Nephron progenitor cell (in vitro differentiated cells): ENCODE measurements around the gene CELF4.

Experiments used
- DNase-seq: peaks from one replicate; pipeline ENCODE4 v3.0.0; 2021
- H3K27ac Mint-ChIP-seq: 2 replicates; pipeline ENCODE4 v1.8.0; 2021; ENCODE audit warnings: mild to moderate bottlenecking, moderate library complexity, mixed read lengths
- H3K27me3 Mint-ChIP-seq: 2 replicates; pipeline ENCODE4 v1.8.0; 2021; ENCODE audit warnings: mild to moderate bottlenecking, low read depth, mixed read lengths; ENCODE audit not compliant: poor library complexity
- H3K36me3 Mint-ChIP-seq: 2 replicates; pipeline ENCODE4 v1.8.0; 2021; ENCODE audit warnings: low read depth, mixed read lengths
- H3K4me1 Mint-ChIP-seq: 2 replicates; pipeline ENCODE4 v1.8.0; 2021; ENCODE audit warnings: mixed read lengths
- H3K4me3 Mint-ChIP-seq: 2 replicates; pipeline ENCODE4 v1.8.0; 2021; ENCODE audit warnings: mild to moderate bottlenecking, moderate library complexity, mixed read lengths
- H3K9me3 Mint-ChIP-seq: 2 replicates; pipeline ENCODE4 v1.8.0; 2021; ENCODE audit warnings: mild to moderate bottlenecking, moderate library complexity, mixed read lengths
- TF ChIP-seq, protein P1 (sequence below): fragments of 200-600 bp; sonication (generic); IDR thresholded peaks from 2 replicates; pipeline ENCODE4 v1.5.0; 2021; ENCODE audit warnings: antibody characterized with exemption

Gene CELF4

DNA sequence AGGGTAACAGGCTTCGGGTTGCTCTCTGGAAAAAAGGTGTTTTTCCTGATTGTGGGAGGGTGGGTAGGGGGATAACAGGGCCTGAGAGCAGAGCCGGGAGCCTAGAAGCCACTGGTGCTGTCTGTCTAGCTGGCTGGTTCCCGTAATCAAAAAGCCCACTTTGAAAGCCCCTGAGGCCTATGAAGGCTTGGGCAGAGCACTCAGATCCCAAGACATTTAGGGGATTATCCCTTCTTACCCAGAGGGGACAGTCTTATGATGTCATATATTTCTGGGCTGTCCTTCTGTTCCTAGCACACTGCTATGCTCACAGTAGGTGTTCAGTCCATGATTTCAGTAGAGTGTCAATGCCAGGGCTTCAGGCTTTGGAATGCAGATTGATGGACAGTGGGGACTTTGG lies 45.1 kb downstream of the CELF4 start:
- TF ChIP-seq, protein P1, sequence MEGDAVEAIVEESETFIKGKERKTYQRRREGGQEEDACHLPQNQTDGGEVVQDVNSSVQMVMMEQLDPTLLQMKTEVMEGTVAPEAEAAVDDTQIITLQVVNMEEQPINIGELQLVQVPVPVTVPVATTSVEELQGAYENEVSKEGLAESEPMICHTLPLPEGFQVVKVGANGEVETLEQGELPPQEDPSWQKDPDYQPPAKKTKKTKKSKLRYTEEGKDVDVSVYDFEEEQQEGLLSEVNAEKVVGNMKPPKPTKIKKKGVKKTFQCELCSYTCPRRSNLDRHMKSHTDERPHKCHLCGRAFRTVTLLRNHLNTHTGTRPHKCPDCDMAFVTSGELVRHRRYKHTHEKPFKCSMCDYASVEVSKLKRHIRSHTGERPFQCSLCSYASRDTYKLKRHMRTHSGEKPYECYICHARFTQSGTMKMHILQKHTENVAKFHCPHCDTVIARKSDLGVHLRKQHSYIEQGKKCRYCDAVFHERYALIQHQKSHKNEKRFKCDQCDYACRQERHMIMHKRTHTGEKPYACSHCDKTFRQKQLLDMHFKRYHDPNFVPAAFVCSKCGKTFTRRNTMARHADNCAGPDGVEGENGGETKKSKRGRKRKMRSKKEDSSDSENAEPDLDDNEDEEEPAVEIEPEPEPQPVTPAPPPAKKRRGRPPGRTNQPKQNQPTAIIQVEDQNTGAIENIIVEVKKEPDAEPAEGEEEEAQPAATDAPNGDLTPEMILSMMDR = no peak
- no peak overlapping the region for H3K27ac Mint-ChIP-seq
- H3K9me3 Mint-ChIP-seq = no peaks in the 10 kb centered on the region
- no peak for DNase-seq
- peaks cover 68% of the 10 kb centered on the region for H3K4me1 Mint-ChIP-seq
- H3K36me3 Mint-ChIP-seq = no peaks in the 10 kb centered on the region
- peaks cover 44% of the 10 kb centered on the region for H3K27me3 Mint-ChIP-seq
- no peak overlapping the region for H3K4me3 Mint-ChIP-seq

DNA sequence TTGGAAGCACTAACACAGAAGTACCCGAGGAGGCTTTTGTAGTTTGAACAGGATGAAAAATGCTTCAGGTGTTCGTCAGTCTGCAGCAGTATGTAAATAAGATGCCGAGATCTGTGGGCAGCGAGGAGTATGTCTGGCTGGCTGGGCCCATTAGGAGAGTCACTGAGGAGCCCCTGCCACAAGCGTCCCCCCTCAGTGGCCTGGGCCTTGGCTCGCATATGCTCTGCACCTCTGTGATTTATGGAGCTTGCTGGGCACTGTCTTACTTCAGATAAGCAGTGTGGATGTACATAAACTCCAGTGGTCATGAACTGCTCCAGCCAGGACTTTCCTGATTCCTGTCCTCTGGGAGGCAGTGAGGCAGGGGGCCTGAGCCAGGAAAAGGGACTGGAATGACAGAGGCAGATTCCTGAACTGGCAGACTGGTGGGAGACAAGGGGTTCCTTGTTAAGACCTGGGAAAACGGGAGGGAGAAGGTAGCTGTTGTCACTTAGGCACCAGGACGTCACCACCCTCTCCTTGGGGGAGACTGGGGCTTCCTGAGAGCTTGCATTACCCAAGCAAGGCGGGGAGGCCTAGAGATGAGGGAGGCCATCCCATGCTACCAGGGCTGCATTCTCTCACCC lies 46.0 kb downstream of the CELF4 start:
- peaks cover 67% of the 10 kb centered on the region for H3K4me1 Mint-ChIP-seq
- H3K27ac Mint-ChIP-seq = no peak overlapping the region
- no peak for DNase-seq
- peaks cover 35% of the 10 kb centered on the region for H3K27me3 Mint-ChIP-seq
- no peak overlapping the region for H3K4me3 Mint-ChIP-seq
- no peaks in the 10 kb centered on the region for H3K36me3 Mint-ChIP-seq
- no peaks in the 10 kb centered on the region for H3K9me3 Mint-ChIP-seq
- TF ChIP-seq, protein P1 = no peak

DNA sequence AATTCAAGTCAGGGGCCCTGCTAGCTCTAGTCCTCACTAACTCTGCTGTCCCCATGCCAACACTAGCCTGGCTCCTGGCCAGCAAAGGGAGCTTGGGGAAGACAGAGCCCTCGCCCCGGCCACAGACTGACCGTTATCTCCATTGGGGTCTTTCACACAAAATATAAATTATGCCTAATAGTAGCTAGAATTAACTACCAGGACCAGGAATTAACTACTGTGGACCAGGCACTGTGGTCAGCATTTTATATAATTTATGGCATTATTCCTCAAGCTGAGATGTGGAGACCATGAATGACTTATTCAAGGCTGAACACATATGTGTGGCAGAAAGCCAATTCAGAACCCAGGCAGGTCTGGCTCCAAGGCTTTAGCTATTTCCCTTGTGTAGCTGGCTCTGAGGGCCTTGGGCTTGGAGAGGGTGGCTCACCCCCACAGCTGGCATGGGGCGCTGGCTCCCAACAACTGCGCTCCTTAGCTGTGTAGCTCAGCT lies 49.2 kb downstream of the CELF4 start:
- no peak for DNase-seq
- peaks cover 12% of the 10 kb centered on the region for H3K9me3 Mint-ChIP-seq
- TF ChIP-seq, protein P1 = no peak
- peaks cover 58% of the 10 kb centered on the region for H3K4me1 Mint-ChIP-seq
- no peak overlapping the region for H3K27ac Mint-ChIP-seq
- H3K36me3 Mint-ChIP-seq = no peaks in the 10 kb centered on the region
- H3K4me3 Mint-ChIP-seq = no peak overlapping the region
- peaks cover 40% of the 10 kb centered on the region for H3K27me3 Mint-ChIP-seq

GRCh38 chr18:37514953-37515352 lies 50.6 kb downstream of the CELF4 start:
- Mint-ChIP-seq H3K27ac (no peak overlapping the region), H3K9me3 (peaks cover 27% of the 10 kb centered on the region), H3K36me3 (no peaks in the 10 kb centered on the region), H3K4me1 (peaks cover 44% of the 10 kb centered on the region), H3K27me3 (peaks cover 45% of the 10 kb centered on the region), H3K4me3 (no peak overlapping the region)
- DNase-seq = no peak
- TF ChIP-seq, protein P1 = no peak

GRCh38 chr18:37512400-37512799 lies 53.2 kb downstream of the CELF4 start:
- Mint-ChIP-seq H3K36me3 (no peaks in the 10 kb centered on the region), H3K9me3 (peaks cover 32% of the 10 kb centered on the region), H3K4me1 (peaks cover 31% of the 10 kb centered on the region), H3K27me3 (peaks cover 49% of the 10 kb centered on the region), H3K27ac (no peak overlapping the region), H3K4me3 (no peak overlapping the region)
- TF ChIP-seq, protein P1 = no peak
- no peak for DNase-seq

GRCh38 chr18:37511721-37512298 lies 53.8 kb downstream of the CELF4 start:
- Mint-ChIP-seq H3K27ac (no peak overlapping the region), H3K36me3 (no peaks in the 10 kb centered on the region)

More at GRCh38 chr18:37511721-37512298, 53.8 kb downstream of the CELF4 start:
- TF ChIP-seq, protein P1 = no peak
- Mint-ChIP-seq H3K9me3 (peaks cover 32% of the 10 kb centered on the region), H3K27me3 (peaks cover 52% of the 10 kb centered on the region), H3K4me3 (no peak overlapping the region), H3K4me1 (peaks cover 34% of the 10 kb centered on the region)
- DNase-seq = no peak
